Esophagus squamous epithelium (tissue), 5 donors: ENCODE measurements around the gene PTBP3. TPM values are rescaled to one million over a fixed set of nuclear protein-coding genes. Genes with fewer than 3 reads are reported as not detected.

Source experiments
- DNase-seq: peaks from one replicate; lab custom pipeline; 2025; lab: John Stamatoyannopoulos, UW
- H3K27ac ChIP-seq, 4 donors: fragments of 200-600 bp; sonication (generic); one replicate each; pipeline ENCODE4 v1.5.1; 2016 to 2019; ENCODE audit warnings: mild to moderate bottlenecking in 1 of 4
- H3K27me3 ChIP-seq, 4 donors: fragments of 200-600 bp; sonication (generic); 1 replicate in 3 of 4; 2 replicates in 1 of 4; pipeline versions ENCODE4 v1.5.1 to v1.6.0; 2017 to 2021; ENCODE audit warnings: antibody characterized with exemption in 1 of 4
- H3K36me3 ChIP-seq, 3 donors: fragments of 200-600 bp; sonication (generic); one replicate each; pipeline ENCODE4 v1.5.1; 2016 to 2019
- H3K4me1 ChIP-seq, 3 donors: fragments of 200-600 bp; sonication (generic); one replicate each; pipeline ENCODE4 v1.5.1; 2017 to 2019
- H3K4me3 ChIP-seq, 4 donors: fragments of 200-600 bp; sonication (generic); 1 replicate in 3 of 4; 2 replicates in 1 of 4; pipeline ENCODE4 v1.5.1; 2016 to 2019; ENCODE audit warnings: mild to moderate bottlenecking in 2 of 4, moderate library complexity in 1 of 4
- H3K9me3 ChIP-seq, 3 donors: fragments of 200-600 bp; sonication (generic); one replicate each; pipeline ENCODE4 v1.5.1; 2016 to 2019
- POLR2A ChIP-seq, 4 donors: fragments of 450-650 bp; IDR thresholded peaks; one replicate each; pipeline ENCODE4 v1.6.1; 2017; ENCODE audit warnings: antibody characterized with exemption in 4 of 4, mild to moderate bottlenecking in 4 of 4, moderate library complexity in 3 of 4
- WGBS, 2 donors: methylation state at CpG; one replicate each; pipeline ENCODE4 v1.1.5; 2018; 5-methylcytosine and 5-hydroxymethylcytosine counted together
- intact Hi-C: fragments of 100-400 bp; cut with DNase I; formaldehyde crosslinking; loops from one replicate; pipeline ENCODE4 v1.15.0; 2022
- total RNA-seq, 4 donors: library from RNA; depleted of rRNA; stranded (reverse); fragments of >200 nt; gene quantifications; one replicate each; pipeline ENCODE4 v1.1.0, GENCODE V29; 2016
- TF ChIP-seq, protein P1 (sequence below), 6 experiments: fragments of 450-650 bp in 4 of 6; fragments of 200-600 bp in 2 of 6; sonication (generic) in 2 of 6; IDR thresholded peaks; one replicate each; pipeline ENCODE4 v1.5.1; 2016 to 2019; ENCODE audit warnings: antibody characterized with exemption in 6 of 6, mild to moderate bottlenecking in 4 of 6, moderate library complexity in 4 of 6
- donor health status: DM: yes; HTN: yes; CAD: no.

Gene PTBP3
- total RNA-seq, 4 donors from 2014 or later, result 71.9 to 113 (median 88.8) TPM

DNA sequence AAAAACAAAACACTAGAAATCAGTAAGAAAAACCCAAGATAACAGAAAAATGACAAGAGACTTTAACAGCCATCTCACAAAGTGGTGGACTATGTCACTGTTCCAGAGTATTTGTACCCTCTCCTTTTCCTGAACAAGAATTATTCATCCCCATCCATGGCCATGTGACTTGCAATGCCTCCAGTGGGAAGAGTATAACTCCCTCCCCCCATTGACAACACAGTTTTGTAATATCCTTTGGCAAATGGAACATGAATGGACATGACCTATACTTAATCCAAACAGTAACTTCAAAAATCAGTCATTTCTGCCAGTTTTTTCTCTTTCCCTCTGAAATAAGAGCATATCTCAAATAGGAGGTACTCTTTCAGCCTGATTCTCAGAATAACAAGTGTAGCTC lies 33.9 kb downstream of the PTBP3 start:
- H3K27me3 ChIP-seq, result no peaks in the 10 kb centered on the region
- DNase-seq, result no peak
- intact Hi-C loops, result no loop called here
- H3K4me3 ChIP-seq, result no peak overlapping the region
- no peaks in the 10 kb centered on the region for H3K9me3 ChIP-seq
- no peak overlapping the region for H3K27ac ChIP-seq
- no peak for TF ChIP-seq POLR2A (IDR thresholded peaks at IDR 0.05)
- TF ChIP-seq, protein P1, sequence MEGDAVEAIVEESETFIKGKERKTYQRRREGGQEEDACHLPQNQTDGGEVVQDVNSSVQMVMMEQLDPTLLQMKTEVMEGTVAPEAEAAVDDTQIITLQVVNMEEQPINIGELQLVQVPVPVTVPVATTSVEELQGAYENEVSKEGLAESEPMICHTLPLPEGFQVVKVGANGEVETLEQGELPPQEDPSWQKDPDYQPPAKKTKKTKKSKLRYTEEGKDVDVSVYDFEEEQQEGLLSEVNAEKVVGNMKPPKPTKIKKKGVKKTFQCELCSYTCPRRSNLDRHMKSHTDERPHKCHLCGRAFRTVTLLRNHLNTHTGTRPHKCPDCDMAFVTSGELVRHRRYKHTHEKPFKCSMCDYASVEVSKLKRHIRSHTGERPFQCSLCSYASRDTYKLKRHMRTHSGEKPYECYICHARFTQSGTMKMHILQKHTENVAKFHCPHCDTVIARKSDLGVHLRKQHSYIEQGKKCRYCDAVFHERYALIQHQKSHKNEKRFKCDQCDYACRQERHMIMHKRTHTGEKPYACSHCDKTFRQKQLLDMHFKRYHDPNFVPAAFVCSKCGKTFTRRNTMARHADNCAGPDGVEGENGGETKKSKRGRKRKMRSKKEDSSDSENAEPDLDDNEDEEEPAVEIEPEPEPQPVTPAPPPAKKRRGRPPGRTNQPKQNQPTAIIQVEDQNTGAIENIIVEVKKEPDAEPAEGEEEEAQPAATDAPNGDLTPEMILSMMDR (IDR thresholded peaks at IDR 0.05), result no peak
- peaks cover 0 to 17% (median 0%) of the 10 kb centered on the region in 3 donors for H3K36me3 ChIP-seq
- peaks cover 5 to 42% (median 8%) of the 10 kb centered on the region in 3 donors for H3K4me1 ChIP-seq

DNA sequence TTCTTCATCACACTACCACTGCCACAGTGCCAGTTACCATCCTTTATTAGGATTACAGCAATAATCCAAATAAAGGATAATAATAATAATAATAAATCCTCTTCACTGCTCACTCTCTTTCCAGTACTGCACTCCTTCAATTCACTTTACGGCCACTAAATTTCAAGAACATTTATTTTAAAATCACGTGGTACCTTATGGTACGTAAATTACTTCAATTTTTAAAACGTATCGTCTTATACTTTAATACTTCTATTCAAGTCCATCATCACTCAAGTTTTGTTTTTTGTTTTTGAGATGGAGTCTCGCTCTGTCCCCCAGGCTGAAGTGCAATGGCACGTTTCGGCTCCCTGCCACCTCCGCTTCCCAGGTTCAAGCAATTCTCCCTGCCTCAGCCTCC lies 36.5 kb downstream of the PTBP3 start:
- no peaks in the 10 kb centered on the region for H3K27me3 ChIP-seq
- H3K27ac ChIP-seq, result no peak overlapping the region
- DNase-seq, result no peak
- peaks cover 5 to 42% (median 8%) of the 10 kb centered on the region in 3 donors for H3K4me1 ChIP-seq
- peaks cover 0 to 39% (median 0%) of the 10 kb centered on the region in 3 donors for H3K36me3 ChIP-seq
- intact Hi-C loops, result no loop called here
- TF ChIP-seq, protein P1 (IDR thresholded peaks at IDR 0.05), result no peak
- no peak for TF ChIP-seq POLR2A (IDR thresholded peaks at IDR 0.05)
- no peak overlapping the region for H3K4me3 ChIP-seq
- 97 to 99% methylated on average over 9 of the region's 9 CpGs for WGBS, 2 donors
- no peaks in the 10 kb centered on the region for H3K9me3 ChIP-seq

DNA sequence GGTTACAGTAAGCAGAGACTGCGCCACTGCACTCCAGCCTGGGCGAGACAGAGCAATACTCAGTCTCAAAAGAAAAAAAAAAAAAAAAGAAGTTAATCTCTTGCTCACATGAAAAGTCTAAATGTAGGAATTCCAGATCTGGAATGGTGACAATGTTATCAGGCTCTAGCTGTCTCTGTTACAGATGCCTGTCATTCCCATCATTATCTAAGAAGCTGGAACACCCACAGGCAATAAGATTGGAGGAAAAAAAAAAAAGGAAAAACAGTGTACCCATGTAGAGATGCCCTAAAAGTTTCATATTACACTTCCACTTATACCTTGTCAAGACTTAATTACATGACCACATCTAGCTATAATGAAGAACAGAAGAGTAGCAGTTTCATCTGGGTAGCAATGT lies 38.2 kb downstream of the PTBP3 start:
- DNase-seq, result no peak
- Histone ChIP-seq H3K27ac (no peak overlapping the region), H3K4me1 (peaks cover 5 to 33% (median 8%) of the 10 kb centered on the region in 3 donors), H3K4me3 (no peak overlapping the region), H3K27me3 (no peaks in the 10 kb centered on the region), H3K9me3 (no peaks in the 10 kb centered on the region), H3K36me3 (peaks cover 0 to 43% (median 0%) of the 10 kb centered on the region in 3 donors)
- intact Hi-C loops, result no loop called here
- TF ChIP-seq, protein P1 (IDR thresholded peaks at IDR 0.05), result no peak
- TF ChIP-seq POLR2A (IDR thresholded peaks at IDR 0.05), result no peak
- WGBS, 2 donors, result 90 to 94% methylated on average over 2 of the region's 2 CpGs

DNA sequence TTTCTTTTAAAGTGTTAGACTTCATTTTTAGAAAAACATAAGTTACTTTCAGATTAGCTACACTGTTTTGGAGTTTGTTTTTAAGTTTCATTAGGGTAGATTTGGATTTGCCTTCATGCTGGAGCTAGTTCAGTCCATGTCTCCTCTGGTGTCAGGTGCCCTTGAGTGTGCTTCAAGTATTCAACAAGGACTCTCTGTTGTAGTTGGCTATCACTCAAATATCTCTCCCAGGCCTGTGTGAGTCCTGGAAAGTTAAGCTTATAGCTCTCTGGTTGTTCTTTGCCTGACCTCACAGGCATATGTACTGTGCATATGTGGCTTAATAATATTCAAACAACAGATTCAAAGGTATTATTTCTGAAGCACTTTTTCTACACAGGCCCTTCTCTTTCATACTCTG lies 45.4 kb downstream of the PTBP3 start:
- intact Hi-C loops, result no loop called here
- TF ChIP-seq, protein P1 (IDR thresholded peaks at IDR 0.05), result no peak
- TF ChIP-seq POLR2A (IDR thresholded peaks at IDR 0.05), result no peak
- peaks cover 0 to 20% (median 0%) of the 10 kb centered on the region in 3 donors for H3K4me1 ChIP-seq
- H3K27me3 ChIP-seq, result no peaks in the 10 kb centered on the region
- DNase-seq, result no peak
- no peak overlapping the region for H3K4me3 ChIP-seq
- H3K27ac ChIP-seq, result peak overlapping the region in 3 of 4 donors; percentile 48 to 64 (median 54)
- H3K9me3 ChIP-seq, result peaks cover 0 to 11% (median 9%) of the 10 kb centered on the region in 3 donors
- H3K36me3 ChIP-seq, result peaks cover 4 to 42% (median 5%) of the 10 kb centered on the region in 3 donors

DNA sequence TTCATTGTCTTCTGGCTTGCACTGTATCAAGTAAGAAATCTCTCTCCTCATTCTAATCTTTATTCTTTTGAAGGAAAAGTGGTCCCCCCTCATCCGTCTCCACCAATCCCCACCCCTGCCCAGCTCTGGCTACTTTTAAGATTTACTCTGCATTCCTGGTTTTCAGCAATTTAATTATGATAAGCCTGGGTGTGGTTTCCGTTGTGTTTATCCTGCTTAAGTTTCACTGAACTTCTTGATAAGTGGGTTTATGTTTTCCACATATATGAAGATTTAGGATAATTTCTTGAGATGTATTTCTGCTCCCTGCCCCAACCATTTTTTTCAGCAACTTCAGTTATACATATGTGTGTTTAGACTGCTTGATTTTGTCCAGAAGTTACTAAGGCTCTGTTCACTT lies 46.5 kb downstream of the PTBP3 start:
- Histone ChIP-seq H3K4me1 (peaks cover 0 to 20% (median 0%) of the 10 kb centered on the region in 3 donors), H3K4me3 (no peak overlapping the region), H3K9me3 (peaks cover 0 to 11% (median 9%) of the 10 kb centered on the region in 3 donors), H3K27ac (no peak overlapping the region), H3K27me3 (no peaks in the 10 kb centered on the region), H3K36me3 (peaks cover 4 to 38% (median 5%) of the 10 kb centered on the region in 3 donors)
- intact Hi-C loops, result no loop called here
- TF ChIP-seq POLR2A (IDR thresholded peaks at IDR 0.05), result no peak
- TF ChIP-seq, protein P1 (IDR thresholded peaks at IDR 0.05), result no peak
- WGBS, 2 donors, result 86 to 90% methylated on average over 2 of the region's 2 CpGs
- no peak for DNase-seq
